ENCODE data around the gene TMEM44. TPM values are rescaled to one million over a fixed set of nuclear protein-coding genes. Genes with fewer than 3 reads are reported as not detected.

Gene TMEM44
- total RNA-seq, 1 experiment from 2014 or later: 70.1 TPM

GRCh38 chr3:194617143-194617671, 16.0 kb downstream of the TMEM44 start:
- no peaks in the 10 kb centered on the region for H3K36me3 ChIP-seq (ENCODE audit: control insufficient read depth, insufficient read depth, low read length)
- BruUV-seq (replicated peaks): no TSS peak
- H3K27me3 ChIP-seq (ENCODE audit: control insufficient read depth, insufficient read depth, low read length): no peaks in the 10 kb centered on the region
- DNase-seq (ENCODE audit: low read depth, low spot score) (no peak), ATAC-seq (no peak)
- intact Hi-C loops (cut with micrococcal nuclease; ENCODE audit: unreplicated experiment) (no loop called here), in situ Hi-C loops (cut with HindIII; ENCODE audit: low pct_unique_long_range_greater_than_20kb, low sequenced_read_pairs) (no loop called here)
- no peak overlapping the region for H3K4me3 ChIP-seq (ENCODE audit: low read depth in 2 of 2, low read length in 2 of 2)
- no peaks in the 10 kb centered on the region for H3K9me3 ChIP-seq (ENCODE audit: control insufficient read depth, insufficient read depth, low read depth, low read length)
- peaks cover 7% of the 10 kb centered on the region for H3K4me1 ChIP-seq (ENCODE audit: control insufficient read depth, insufficient read depth, low read length)
- no peak overlapping the region for H3K27ac ChIP-seq (ENCODE audit: low read length)
- POLR2A ChIA-PET: no interaction called here
- no peak for TF ChIP-seq TCF7L2 (IDR thresholded peaks at IDR 0.05; ENCODE audit: low read depth, low read length)
- TF ChIP-seq POLR2AphosphoS5 (IDR thresholded peaks at IDR 0.05; ENCODE audit: low read depth, low read length): no peak
- TF ChIP-seq REST (IDR thresholded peaks at IDR 0.05; ENCODE audit: insufficient read depth in 1 of 2, low read depth in 2 of 2, low read length in 1 of 2): no peak
- TF ChIP-seq CTCF (IDR thresholded peaks at IDR 0.05): no peak
- no peak for TF ChIP-seq SIN3A (IDR thresholded peaks at IDR 0.05; ENCODE audit: borderline replicate concordance, insufficient read depth, low read depth, low read length)
- CTCF ChIA-PET: interaction anchor here (0.6 to 1.0 kb wide), 2 partner anchors 145 to 186 kb away, joined by 3 read pairs; no protein-coding TSS in a partner anchor

DNA sequence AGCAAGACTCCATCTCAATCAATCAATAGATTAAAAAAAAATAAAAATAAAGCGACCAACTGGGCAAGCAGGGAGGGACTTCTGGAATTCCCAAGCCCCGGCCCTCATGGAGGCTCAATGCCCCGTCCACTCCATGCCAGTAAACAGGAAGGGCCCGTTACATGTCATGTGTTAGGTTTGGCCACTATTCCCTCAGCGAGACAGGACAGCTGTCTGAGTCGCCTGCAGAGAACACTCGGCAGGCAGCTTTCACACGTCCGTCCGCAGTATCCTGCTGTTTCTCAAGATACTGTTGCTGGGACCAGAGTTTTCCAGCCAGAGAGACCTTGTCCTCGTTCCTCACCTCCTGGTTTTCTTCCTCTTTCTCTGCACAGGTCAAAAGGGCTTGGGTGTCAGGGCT, 18.0 kb downstream of the TMEM44 start:
- CTCF ChIA-PET: interaction anchor here (0.7 kb wide), 1 partner anchor 97 kb away, joined by 3 read pairs; no protein-coding TSS in a partner anchor
- DNase-seq (ENCODE audit: low read depth, low spot score): no peak
- H3K4me3 ChIP-seq (ENCODE audit: low read depth in 2 of 2, low read length in 2 of 2): no peak overlapping the region
- no TSS peak for BruUV-seq (replicated peaks)
- H3K36me3 ChIP-seq (ENCODE audit: control insufficient read depth, insufficient read depth, low read length): no peaks in the 10 kb centered on the region
- intact Hi-C loops (cut with micrococcal nuclease; ENCODE audit: unreplicated experiment) (no loop called here), in situ Hi-C loops (cut with HindIII; ENCODE audit: low pct_unique_long_range_greater_than_20kb, low sequenced_read_pairs) (no loop called here)
- POLR2A ChIA-PET: no interaction called here
- TF ChIP-seq CTCF (IDR thresholded peaks at IDR 0.05): no peak
- TF ChIP-seq SIN3A (IDR thresholded peaks at IDR 0.05; ENCODE audit: borderline replicate concordance, insufficient read depth, low read depth, low read length): no peak
- TF ChIP-seq TCF7L2 (IDR thresholded peaks at IDR 0.05; ENCODE audit: low read depth, low read length): no peak
- TF ChIP-seq POLR2AphosphoS5 (IDR thresholded peaks at IDR 0.05; ENCODE audit: low read depth, low read length): no peak
- no peak for TF ChIP-seq REST (IDR thresholded peaks at IDR 0.05; ENCODE audit: insufficient read depth in 1 of 2, low read depth in 2 of 2, low read length in 1 of 2)
- H3K9me3 ChIP-seq (ENCODE audit: control insufficient read depth, insufficient read depth, low read depth, low read length): no peaks in the 10 kb centered on the region
- H3K27ac ChIP-seq (ENCODE audit: low read length): no peak overlapping the region
- H3K27me3 ChIP-seq (ENCODE audit: control insufficient read depth, insufficient read depth, low read length): no peaks in the 10 kb centered on the region
- H3K4me1 ChIP-seq (ENCODE audit: control insufficient read depth, insufficient read depth, low read length): no peaks in the 10 kb centered on the region
- no peak for ATAC-seq
